KMS-11 (cell line): ENCODE results near the gene NECAB3.

Experiments used
- H2AFZ ChIP-seq: fragments of 200-600 bp; sonication (generic); 2 replicates; pipeline ENCODE4 v1.6.1; 2016; ENCODE audit warnings: antibody characterized with exemption, mixed run types, low read depth
- H3K27ac ChIP-seq: fragments of 200-600 bp; sonication (generic); 2 replicates; pipeline ENCODE4 v1.6.1; 2016; ENCODE audit warnings: mild to moderate bottlenecking, mixed run types
- H3K27me3 ChIP-seq: fragments of 200-600 bp; sonication (generic); 2 replicates; pipeline ENCODE4 v1.6.1; 2017; ENCODE audit warnings: mild to moderate bottlenecking, low read depth, mixed run types, moderate library complexity; ENCODE audit not compliant: insufficient read depth
- H3K36me3 ChIP-seq: fragments of 200-600 bp; sonication (generic); 2 replicates; pipeline ENCODE4 v1.6.1; 2017; ENCODE audit warnings: mild to moderate bottlenecking, mixed run types; ENCODE audit not compliant: insufficient read depth
- H3K4me1 ChIP-seq: fragments of 200-600 bp; sonication (generic); 2 replicates; pipeline ENCODE4 v1.6.1; 2016; ENCODE audit warnings: mild to moderate bottlenecking, low read depth, mixed run types; ENCODE audit not compliant: poor library complexity, severe bottlenecking
- H3K4me2 ChIP-seq: fragments of 200-600 bp; sonication (generic); 2 replicates; pipeline ENCODE4 v1.7.0; 2016; ENCODE audit warnings: mild to moderate bottlenecking, mixed run types
- H3K4me3 ChIP-seq: fragments of 200-600 bp; sonication (generic); IDR thresholded peaks from 2 replicates; pipeline ENCODE4 v1.6.1; 2017; ENCODE audit warnings: low read depth, low read length, mixed read lengths; ENCODE audit not compliant: insufficient read depth
- H3K79me2 ChIP-seq: fragments of 200-600 bp; sonication (generic); 2 replicates; pipeline ENCODE4 v1.6.1; 2016; ENCODE audit warnings: low read depth, mixed run types; ENCODE audit not compliant: insufficient read depth
- H3K9ac ChIP-seq: fragments of 200-600 bp; sonication (generic); 2 replicates; pipeline ENCODE4 v1.6.1; 2016; ENCODE audit warnings: mild to moderate bottlenecking, mixed run types
- H4K20me1 ChIP-seq: fragments of 200-600 bp; sonication (generic); 2 replicates; pipeline ENCODE4 v1.6.1; 2016; ENCODE audit warnings: mild to moderate bottlenecking, mixed run types; ENCODE audit not compliant: insufficient read depth
- CTCF ChIP-seq: fragments of 200-600 bp; sonication (generic); conservative IDR thresholded peaks from 2 replicates; pipeline ENCODE4 v1.6.1; 2017; ENCODE audit warnings: low read depth, mild to moderate bottlenecking, antibody characterized with exemption, low read length, moderate library complexity, mixed read lengths

Gene NECAB3

GRCh38 chr20:33653218-33653899, 20.9 kb downstream of the NECAB3 start:
- Histone ChIP-seq H2AFZ (no peak overlapping the region), H3K27ac (no peak overlapping the region)

GRCh38 chr20:33651562-33652048, 22.6 kb downstream of the NECAB3 start:
- Histone ChIP-seq H2AFZ (no peak overlapping the region), H3K27me3 (no peaks in the 10 kb centered on the region), H3K79me2 (no peaks in the 10 kb centered on the region), H3K36me3 (no peaks in the 10 kb centered on the region), H3K27ac (no peak overlapping the region), H3K9ac (no peak overlapping the region), H3K4me2 (0 out of 2 replicates have a peak overlapping the region, but pooled peaks have one; percentile 2), H4K20me1 (no peaks in the 10 kb centered on the region), H3K4me3 (no peak overlapping the region), H3K4me1 (peaks cover 76% of the 10 kb centered on the region)
- TF ChIP-seq CTCF, result no peak

More at GRCh38 chr20:33653218-33653899, 20.9 kb downstream of the NECAB3 start:
- H3K36me3 ChIP-seq, result no peaks in the 10 kb centered on the region
- H3K4me1 ChIP-seq, result peaks cover 60% of the 10 kb centered on the region
- no peaks in the 10 kb centered on the region for H4K20me1 ChIP-seq
- H3K79me2 ChIP-seq, result no peaks in the 10 kb centered on the region
- peak; percentile 85 for TF ChIP-seq CTCF
- H3K27me3 ChIP-seq, result no peaks in the 10 kb centered on the region
- no peak overlapping the region for H3K9ac ChIP-seq
- H3K4me2 ChIP-seq, result no peak overlapping the region
- H3K4me3 ChIP-seq, result no peak overlapping the region

GRCh38 chr20:33650753-33651561, 23.3 kb downstream of the NECAB3 start:
- no peak for TF ChIP-seq CTCF
- H3K4me2 ChIP-seq, result peak overlapping the region; percentile 2; the same call in 1 of the 2 replicates
- no peak overlapping the region for H3K27ac ChIP-seq
- H3K4me1 ChIP-seq, result peaks cover 82% of the 10 kb centered on the region
- no peak overlapping the region for H3K4me3 ChIP-seq
- H3K79me2 ChIP-seq, result no peaks in the 10 kb centered on the region
- H3K36me3 ChIP-seq, result no peaks in the 10 kb centered on the region
- no peaks in the 10 kb centered on the region for H3K27me3 ChIP-seq
- no peak overlapping the region for H3K9ac ChIP-seq
- H2AFZ ChIP-seq, result no peak overlapping the region
- no peaks in the 10 kb centered on the region for H4K20me1 ChIP-seq

- Histone ChIP-seq H3K4me3 (no peak overlapping the region), H3K9ac (no peak overlapping the region), H2AFZ (no peak overlapping the region), H3K4me2 (no peak overlapping the region; the same call in 1 of the 2 replicates), H4K20me1 (no peaks in the 10 kb centered on the region), H3K36me3 (no peaks in the 10 kb centered on the region), H3K79me2 (no peaks in the 10 kb centered on the region), H3K4me1 (peaks cover 89% of the 10 kb centered on the region), H3K27me3 (no peaks in the 10 kb centered on the region), H3K27ac (peak overlapping the region; percentile 74; the same call in 1 of the 2 replicates)
- TF ChIP-seq CTCF, result no peak
Observed at GRCh38 chr20:33650111-33650752, 24.0 kb downstream of the NECAB3 start.
